Measurements from ENCODE around the gene PLAGL2.

- TF ChIP-seq POLR2AphosphoS5 (IDR thresholded peaks at IDR 0.05; ENCODE audit: low read depth, low read length) = no peak
- TF ChIP-seq POLR2A (IDR thresholded peaks at IDR 0.05; ENCODE audit: low read depth, low read length) = no peak
- no peak for TF ChIP-seq TAF1 (IDR thresholded peaks at IDR 0.05; ENCODE audit: low read depth, low read length)
- no peak for TF ChIP-seq SPI1 (IDR thresholded peaks at IDR 0.05; ENCODE audit: low read depth, low read length)
- no peak for TF ChIP-seq PAX5 (IDR thresholded peaks at IDR 0.05; ENCODE audit: insufficient read depth, low read length, severe bottlenecking)
- no peak for TF ChIP-seq POU2F2 (IDR thresholded peaks at IDR 0.05; ENCODE audit: low read depth, low read length)
These were observed 28.0 kb downstream of the PLAGL2 start for GRCh38 chr20:32179515-32179914.
